IMR-90 (cell line): ENCODE results near the gene FARP1. TPM values are rescaled to one million over a fixed set of nuclear protein-coding genes. Genes with fewer than 3 reads are reported as not detected.

Experiments used
- ATAC-seq: fragments of 200-7000 bp; cut with Tn5 transposase; 2 replicates; pipeline ENCODE4 v1.9.1; 2020; ENCODE audit warnings: low read depth, mild to moderate bottlenecking, moderate library complexity
- BruUV-seq: library from RNA; stranded (reverse); fragments of 400-500 nt; replicated peaks from 2 replicates; lab custom pipeline; 2021; lab: Mats Ljungman, UMichigan
- CTCF ChIA-PET: fragments of 300-600 bp; formaldehyde crosslinking; extraction: SDS; loops from one replicate; lab custom pipeline; 2021; ENCODE audit warnings: antibody characterized with exemption; lab: Yijun Ruan, JAX
- POLR2A ChIA-PET: fragments of 300-600 bp; sonication (Branson Sonifier 250); formaldehyde crosslinking; loops from one replicate; lab custom pipeline; 2022; ENCODE audit warnings: antibody characterized with exemption; ENCODE audit not compliant: unreplicated experiment; lab: Charles Lee
- DNase-seq: peaks from one replicate; pipeline ENCODE4 v3.0.0; 2013
- H2AFZ ChIP-seq: replicated peaks from 2 replicates; pipeline ENCODE3; 2013; ENCODE audit warnings: low read length, mild to moderate bottlenecking; ENCODE audit not compliant: poor library complexity
- H2AK5ac ChIP-seq: 2 replicates; pipeline ENCODE4 v1.6.1; 2013; ENCODE audit warnings: low read depth, low read length, inconsistent platforms
- H2AK9ac ChIP-seq: replicated peaks from 2 replicates; pipeline ENCODE3; 2013; ENCODE audit warnings: mild to moderate bottlenecking, low read depth, low read length, moderate library complexity; ENCODE audit not compliant: poor library complexity
- H2BK120ac ChIP-seq: 2 replicates; pipeline ENCODE4 v1.6.1; 2013; ENCODE audit warnings: low read depth, low read length, inconsistent platforms
- H2BK15ac ChIP-seq: 3 replicates; pipeline ENCODE4 v1.6.1; 2013; ENCODE audit warnings: low read depth, low read length, inconsistent platforms
- H2BK20ac ChIP-seq: 2 replicates; pipeline ENCODE4 v1.6.1; 2013; ENCODE audit warnings: low read depth, mild to moderate bottlenecking, inconsistent platforms, low read length, moderate library complexity
- H2BK5ac ChIP-seq: 2 replicates; pipeline ENCODE4 v1.6.1; 2013; ENCODE audit warnings: mild to moderate bottlenecking, low read depth, low read length, inconsistent platforms; ENCODE audit not compliant: poor library complexity, severe bottlenecking
- H3K14ac ChIP-seq: replicated peaks from 2 replicates; pipeline ENCODE4 v1.6.1; 2013; ENCODE audit warnings: low read depth, low read length, inconsistent platforms
- H3K18ac ChIP-seq: 2 replicates; pipeline ENCODE4 v1.6.1; 2013; ENCODE audit warnings: low read depth, low read length, control low read depth
- H3K23ac ChIP-seq: 2 replicates; pipeline ENCODE4 v1.6.1; 2013; ENCODE audit warnings: low read depth, low read length, inconsistent platforms
- H3K27ac ChIP-seq: 2 replicates; pipeline ENCODE4 v1.5.1; 2013; ENCODE audit warnings: mild to moderate bottlenecking, control low read depth, low read length; ENCODE audit not compliant: insufficient read depth
- H3K27me3 ChIP-seq: 2 replicates; pipeline ENCODE4 v1.6.1; 2013; ENCODE audit warnings: low read length; ENCODE audit not compliant: control insufficient read depth, insufficient read depth
- H3K36me3 ChIP-seq: 2 replicates; pipeline ENCODE4 v1.6.1; 2013; ENCODE audit warnings: low read length, mixed read lengths; ENCODE audit not compliant: control insufficient read depth, insufficient read depth
- H3K4ac ChIP-seq: 2 replicates; pipeline ENCODE4 v1.6.1; 2013; ENCODE audit warnings: low read depth, low read length, inconsistent platforms
- H3K4me1 ChIP-seq: 2 replicates; pipeline ENCODE4 v1.6.1; 2013; ENCODE audit warnings: low read length, mixed read lengths; ENCODE audit not compliant: control insufficient read depth, insufficient read depth
- H3K4me2 ChIP-seq: 2 replicates; pipeline ENCODE4 v1.6.1; 2013; ENCODE audit warnings: low read depth, mild to moderate bottlenecking, control low read depth, low read length, moderate library complexity
- H3K4me3 ChIP-seq: 2 replicates; pipeline ENCODE4 v1.5.1; 2013; ENCODE audit warnings: low read depth, mild to moderate bottlenecking, control low read depth, low read length, moderate library complexity; ENCODE audit not compliant: insufficient read depth
- H3K56ac ChIP-seq: 2 replicates; pipeline ENCODE4 v1.6.1; 2013; ENCODE audit warnings: low read length, inconsistent platforms; ENCODE audit not compliant: insufficient read depth; ENCODE audit errors: extremely low read depth
- H3K79me1 ChIP-seq, 2 experiments: 2 replicates each; pipeline ENCODE4 v1.6.1; 2013; ENCODE audit warnings: low read length in 2 of 2, inconsistent platforms in 1 of 2, low read depth in 1 of 2
- H3K9ac ChIP-seq: 2 replicates; pipeline ENCODE4 v1.6.1; 2013; ENCODE audit warnings: low read depth, low read length, control low read depth
- H3K9me1 ChIP-seq: 2 replicates; pipeline ENCODE4 v1.6.1; 2013; ENCODE audit warnings: low read length, inconsistent platforms; ENCODE audit not compliant: insufficient read depth
- H3K9me3 ChIP-seq: 2 replicates; pipeline ENCODE4 v1.6.1; 2013; ENCODE audit warnings: low read length; ENCODE audit not compliant: control insufficient read depth, insufficient read depth
- H4K20me1 ChIP-seq: 2 replicates; pipeline ENCODE4 v1.6.1; 2013; ENCODE audit warnings: low read length, inconsistent platforms; ENCODE audit not compliant: insufficient read depth
- H4K5ac ChIP-seq: 2 replicates; pipeline ENCODE4 v1.6.1; 2013; ENCODE audit warnings: mild to moderate bottlenecking, low read depth, low read length, control low read depth
- H4K8ac ChIP-seq, 2 experiments: 2 replicates each; pipeline ENCODE4 v1.6.1; 2013; ENCODE audit warnings: low read depth in 2 of 2, low read length in 2 of 2, control low read depth in 1 of 2, inconsistent platforms in 1 of 2
- H4K91ac ChIP-seq: 2 replicates; pipeline ENCODE4 v1.6.1; 2013; ENCODE audit warnings: low read depth, low read length, inconsistent platforms; ENCODE audit not compliant: insufficient read depth
- BHLHE40 ChIP-seq: fragments of 150-350 bp; IDR thresholded peaks from 2 replicates; pipeline ENCODE4 v1.6.1; 2016; ENCODE audit warnings: mild to moderate bottlenecking, low read depth, low read length
- CEBPB ChIP-seq: IDR thresholded peaks from 2 replicates; pipeline ENCODE4 v1.6.1; 2012; ENCODE audit warnings: low read depth, low read length, improper control_type of control experiment
- CHD1 ChIP-seq: IDR thresholded peaks from 2 replicates; pipeline ENCODE4 v1.6.1; 2012; ENCODE audit warnings: low read depth, low read length, improper control_type of control experiment
- CTCF ChIP-seq: conservative IDR thresholded peaks from 2 replicates; pipeline ENCODE4 v1.5.1; 2012; ENCODE audit warnings: mild to moderate bottlenecking, low read depth, low read length, improper control_type of control experiment
- ELK1 ChIP-seq: fragments of 150-350 bp; IDR thresholded peaks from 2 replicates; pipeline ENCODE4 v1.6.1; 2016; ENCODE audit warnings: low read depth, mild to moderate bottlenecking, low read length, moderate library complexity, borderline replicate concordance
- FOS ChIP-seq: fragments of 150-350 bp; IDR thresholded peaks from 2 replicates; pipeline ENCODE4 v1.6.1; 2016; ENCODE audit warnings: low read depth, low read length
- MAFK ChIP-seq: IDR thresholded peaks from 2 replicates; pipeline ENCODE4 v1.6.1; 2012; ENCODE audit warnings: low read depth, low read length, improper control_type of control experiment
- MAZ ChIP-seq: IDR thresholded peaks from 2 replicates; pipeline ENCODE4 v1.6.1; 2012; ENCODE audit warnings: low read depth, mild to moderate bottlenecking, low read length, improper control_type of control experiment, moderate library complexity, borderline replicate concordance
- MXI1 ChIP-seq: IDR thresholded peaks from 2 replicates; pipeline ENCODE4 v1.6.1; 2012; ENCODE audit warnings: low read depth, mild to moderate bottlenecking, low read length, moderate library complexity, borderline replicate concordance
- NFE2L2 ChIP-seq: fragments of 150-350 bp; IDR thresholded peaks from 2 replicates; pipeline ENCODE4 v1.6.1; 2016; ENCODE audit warnings: low read depth, mild to moderate bottlenecking, low read length
- POLR2A ChIP-seq: IDR thresholded peaks from 2 replicates; pipeline ENCODE4 v1.6.1; 2012; ENCODE audit warnings: mild to moderate bottlenecking, low read depth, low read length
- RAD21 ChIP-seq: IDR thresholded peaks from 2 replicates; pipeline ENCODE4 v1.6.1; 2012; ENCODE audit warnings: low read length, improper control_type of control experiment
- RCOR1 ChIP-seq: IDR thresholded peaks from 2 replicates; pipeline ENCODE4 v1.6.1; 2012; ENCODE audit warnings: mild to moderate bottlenecking, low read length, improper control_type of control experiment; ENCODE audit not compliant: insufficient replicate concordance
- SMC3 ChIP-seq: fragments of 150-350 bp; IDR thresholded peaks from 2 replicates; pipeline ENCODE4 v1.6.1; 2016; ENCODE audit warnings: low read depth, mild to moderate bottlenecking, antibody characterized with exemption, low read length, moderate library complexity
- USF2 ChIP-seq: fragments of 150-350 bp; IDR thresholded peaks from 2 replicates; pipeline ENCODE4 v1.6.1; 2017; ENCODE audit warnings: mild to moderate bottlenecking, antibody characterized with exemption, low read length, low read depth
- WGBS, 2 experiments: methylation state at CpG; one replicate each; pipeline versions ENCODE4 v1.1.5 to v1.1.7; 2013; ENCODE audit warnings: missing lambda C conversion rate in 2 of 2; ENCODE audit not compliant: insufficient read length in 1 of 2; ENCODE audit errors: extremely low coverage in 2 of 2; 5-methylcytosine and 5-hydroxymethylcytosine counted together
- dilution Hi-C: fragments of 300-500 bp; cut with HindIII; formaldehyde crosslinking; loops from one replicate; pipeline ENCODE4 v1.14.3; 2018; ENCODE audit warnings: low sequenced_read_pairs; ENCODE audit not compliant: unreplicated experiment
- in situ Hi-C: fragments of 300-500 bp; cut with MboI; formaldehyde crosslinking; loops from 3 replicates; pipeline ENCODE4 v1.14.3; 2019; ENCODE audit warnings: low sequenced_read_pairs, inconsistent platforms, mixed read lengths
- intact Hi-C: fragments of 100-400 bp; cut with micrococcal nuclease; formaldehyde crosslinking; loops from 2 replicates; pipeline ENCODE4 v1.10.0; 2022
- polyA plus RNA-seq, 3 experiments: library from polyadenylated mRNA; depleted of rRNA; stranded (reverse); fragments of >200 nt; gene quantifications; 2 replicates each; pipeline ENCODE4 v1.2.3, GENCODE V29; 2012; ENCODE audit warnings: low replicate concordance in 1 of 3
- total RNA-seq: library from RNA; depleted of rRNA; stranded (reverse); fragments of >200 nt; gene quantifications from 2 replicates; pipeline ENCODE4 v1.2.3, GENCODE V29; 2012

Gene FARP1
- total and polyA plus RNA-seq, 2 of the 4 experiments (the other 2 are of a cell fraction) = 39.6 to 57.0 TPM

DNA sequence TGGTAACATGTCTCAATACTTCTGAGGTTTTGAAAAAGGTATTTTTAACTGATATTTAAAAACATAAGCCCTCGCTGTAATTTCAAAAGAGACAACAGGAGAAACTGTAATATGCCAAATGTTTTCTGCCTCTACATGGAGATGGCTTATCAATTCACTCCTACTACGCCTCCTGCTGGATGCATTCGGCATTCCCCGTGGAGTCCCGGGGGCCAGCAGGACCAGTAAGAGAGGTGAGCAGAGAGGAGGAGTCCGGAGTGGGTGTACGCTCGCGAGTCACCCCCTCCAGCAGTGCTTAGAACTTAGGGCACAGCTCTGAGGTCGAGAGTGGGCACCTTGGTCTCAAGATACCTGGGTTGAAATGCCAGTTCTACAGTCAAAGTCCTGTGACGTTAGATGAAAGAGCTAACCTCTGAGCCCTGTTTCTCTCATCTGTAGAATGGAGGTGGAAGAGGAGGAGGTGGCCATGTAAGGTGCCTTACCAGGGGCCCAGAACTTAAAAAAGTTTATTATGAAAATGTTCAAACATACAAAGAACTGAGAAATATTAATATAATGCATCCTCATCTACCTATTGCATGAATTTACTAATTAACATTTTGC lies 323.8 kb downstream of the FARP1 start:
- no peak overlapping the region for H3K4me3 ChIP-seq
- no peak overlapping the region for H2BK5ac ChIP-seq
- H2BK120ac ChIP-seq = no peak overlapping the region
- H4K8ac ChIP-seq = no peak overlapping the region
- peaks cover 42 to 87% of the 10 kb centered on the region in 2 experiments for H3K79me1 ChIP-seq
- H2AK5ac ChIP-seq = no peak overlapping the region
- intact Hi-C loops (loop anchor here (5.0 kb wide), 3 partner anchors 111 to 206 kb away; partner anchors contain the start of gene STK24), in situ Hi-C loops (no loop called here), dilution Hi-C loops (loop anchor here (25.0 kb wide), 1 partner anchor 196 kb away; no protein-coding TSS in a partner anchor)
- 48% methylated on average over 4 of the region's 11 CpGs; no CpG with 5 or more reads in 1 of the 2 experiments for WGBS, 2 experiments
- H3K4me1 ChIP-seq = 0 out of 2 replicates have a peak, but pooled peaks cover 3% of the 10 kb centered on the region
- POLR2A ChIA-PET = no interaction called here
- H3K27me3 ChIP-seq = no peaks in the 10 kb centered on the region
- H3K9me3 ChIP-seq = no peaks in the 10 kb centered on the region
- H2AFZ ChIP-seq = no peak overlapping the region
- no peak overlapping the region for H2BK20ac ChIP-seq
- no peak overlapping the region for H3K4ac ChIP-seq
- no peak overlapping the region for H3K9ac ChIP-seq
- ATAC-seq (peak; percentile 77), DNase-seq (peak; percentile 55)
- no peak overlapping the region for H3K56ac ChIP-seq
- H3K14ac ChIP-seq = no peak overlapping the region
- H3K18ac ChIP-seq = no peak overlapping the region
- no peak overlapping the region for H4K91ac ChIP-seq
- peaks cover 47% of the 10 kb centered on the region for H3K36me3 ChIP-seq
- no peak overlapping the region for H2BK15ac ChIP-seq
- no peak overlapping the region for H4K5ac ChIP-seq
- no peak overlapping the region for H2AK9ac ChIP-seq
- peaks cover 37% of the 10 kb centered on the region for H4K20me1 ChIP-seq
- no TSS peak for BruUV-seq
- H3K27ac ChIP-seq = no peak overlapping the region
- H3K9me1 ChIP-seq = peaks cover 17% of the 10 kb centered on the region
- CTCF ChIA-PET = interaction anchor here (0.6 to 1.2 kb wide), 4 partner anchors 9 to 433 kb away, joined by 3 read pairs; no protein-coding TSS in a partner anchor
- no peak overlapping the region for H3K23ac ChIP-seq
- no peak overlapping the region for H3K4me2 ChIP-seq
- TF ChIP-seq BHLHE40 = no peak
- no peak for TF ChIP-seq USF2
- TF ChIP-seq CEBPB = no peak
- TF ChIP-seq RCOR1 = no peak
- no peak for TF ChIP-seq MAFK
- TF ChIP-seq CTCF = peak; percentile 70
- TF ChIP-seq CHD1 = no peak
- TF ChIP-seq NFE2L2 = no peak
- TF ChIP-seq MAZ = 0 out of 2 replicates have a peak, but pooled peaks have one; percentile 44
- peak; percentile 58 for TF ChIP-seq SMC3
- no peak for TF ChIP-seq POLR2A
- no peak for TF ChIP-seq FOS
- peak; percentile 59 for TF ChIP-seq RAD21
- no peak for TF ChIP-seq ELK1
- no peak for TF ChIP-seq MXI1
